HG02943 (cell line): ENCODE measurements around the gene FRMD4B.

ENCODE experiments used
- ATAC-seq: cut with Tn5 transposase; IDR thresholded peaks from one replicate; pipeline ENCODE4 v1.9.1; 2021; ENCODE audit warnings: mild to moderate bottlenecking, low read depth, moderate library complexity; ENCODE audit not compliant: unreplicated experiment

The FRMD4B gene

DNA sequence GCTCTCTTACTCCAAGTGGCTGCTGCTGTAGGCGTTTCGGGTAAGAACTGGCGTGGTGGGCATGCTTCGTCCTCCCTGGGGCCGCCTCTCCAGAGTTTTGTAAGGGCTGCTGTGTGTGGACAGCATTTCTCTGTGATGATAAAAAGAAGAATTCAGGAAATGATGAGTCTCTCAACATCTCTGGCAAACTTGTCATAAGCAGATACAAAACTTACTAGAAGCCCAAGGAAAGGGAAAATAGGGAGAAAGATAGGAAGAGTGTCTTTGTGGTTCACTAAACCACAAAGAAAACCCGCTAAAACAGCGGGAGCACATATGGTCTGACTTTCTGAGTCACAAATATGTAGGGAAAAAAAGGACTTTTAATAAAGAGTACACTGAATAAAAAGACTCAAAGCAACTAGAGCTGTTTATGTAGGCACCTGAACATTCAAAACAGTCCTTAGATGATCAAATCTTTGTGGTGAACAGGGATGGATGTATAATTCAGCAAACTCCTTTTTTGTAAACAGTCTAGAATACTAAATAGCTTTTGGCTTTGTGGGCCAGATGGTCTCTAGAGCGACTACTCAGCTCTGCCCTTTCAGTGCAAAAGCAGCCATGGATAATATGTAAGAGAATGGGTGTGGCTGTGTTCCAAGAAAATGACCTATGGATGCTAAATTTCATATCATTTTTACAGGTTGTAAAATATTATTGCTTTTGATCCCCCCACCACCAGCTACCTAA, 203.1 kb downstream of the FRMD4B start:
- no peak for ATAC-seq

DNA sequence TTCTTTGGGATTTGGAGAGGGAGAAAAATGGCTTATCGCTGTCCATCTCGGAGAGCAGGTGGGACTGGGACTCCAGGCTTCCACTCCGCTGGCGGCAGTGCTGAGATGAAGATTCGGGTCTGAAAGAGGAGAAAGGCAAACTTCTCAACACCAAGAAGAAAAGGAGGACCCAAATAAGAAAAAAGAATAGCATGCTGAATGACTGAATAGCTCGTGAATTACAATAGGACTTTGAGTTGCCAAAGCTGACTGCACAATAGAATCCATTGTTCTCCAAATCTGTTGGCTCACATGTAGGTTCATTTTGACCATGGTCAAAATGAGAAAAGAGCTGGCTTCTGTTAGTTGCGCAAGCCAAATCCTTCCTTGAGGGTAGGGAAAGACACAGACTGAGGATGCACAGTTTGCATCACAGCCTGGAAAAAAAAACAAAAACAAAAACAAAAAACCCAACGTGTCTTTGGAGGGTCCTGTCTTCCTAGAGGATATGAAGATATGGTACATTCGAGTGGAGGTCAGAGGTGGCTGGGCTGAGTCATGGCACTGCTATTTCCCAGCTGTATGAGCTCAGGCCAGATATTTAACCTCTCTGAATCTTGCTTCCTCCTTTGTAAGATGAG, 204.2 kb downstream of the FRMD4B start:
- no peak for ATAC-seq

DNA sequence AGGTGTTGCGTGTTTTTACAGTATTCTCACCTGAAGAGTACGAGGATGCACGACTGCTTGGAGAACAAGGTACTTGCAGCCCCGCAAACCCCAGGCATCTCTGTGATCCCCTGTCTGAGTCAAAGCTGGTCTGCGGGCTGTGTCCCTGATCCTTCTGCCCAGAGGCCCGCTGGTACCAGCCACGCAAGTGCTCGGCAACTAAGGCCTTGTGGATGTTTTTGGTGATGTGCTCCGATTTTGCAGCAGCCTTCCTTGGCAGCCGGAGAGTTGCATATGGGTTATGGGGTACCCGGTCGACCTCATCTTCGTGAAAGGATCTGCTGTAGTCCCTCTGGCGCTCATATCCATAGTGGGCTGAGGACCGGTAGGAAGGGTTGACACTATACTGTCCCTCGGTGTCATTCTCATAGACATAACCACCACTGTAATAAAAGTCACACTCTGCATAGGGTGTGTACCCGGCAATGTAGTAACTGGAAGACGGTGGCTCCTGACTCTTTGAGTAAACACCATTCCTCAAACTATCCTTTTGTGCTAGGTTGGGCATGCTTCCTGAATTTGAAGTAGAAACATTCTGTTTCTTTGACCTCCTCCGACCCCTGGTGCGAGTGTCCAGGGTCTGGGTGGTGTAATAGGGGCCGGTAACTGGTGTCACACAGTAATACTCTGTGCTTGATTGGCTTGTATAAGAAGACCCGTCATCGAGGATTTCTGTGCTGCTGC, 204.9 kb downstream of the FRMD4B start:
- no peak for ATAC-seq

DNA sequence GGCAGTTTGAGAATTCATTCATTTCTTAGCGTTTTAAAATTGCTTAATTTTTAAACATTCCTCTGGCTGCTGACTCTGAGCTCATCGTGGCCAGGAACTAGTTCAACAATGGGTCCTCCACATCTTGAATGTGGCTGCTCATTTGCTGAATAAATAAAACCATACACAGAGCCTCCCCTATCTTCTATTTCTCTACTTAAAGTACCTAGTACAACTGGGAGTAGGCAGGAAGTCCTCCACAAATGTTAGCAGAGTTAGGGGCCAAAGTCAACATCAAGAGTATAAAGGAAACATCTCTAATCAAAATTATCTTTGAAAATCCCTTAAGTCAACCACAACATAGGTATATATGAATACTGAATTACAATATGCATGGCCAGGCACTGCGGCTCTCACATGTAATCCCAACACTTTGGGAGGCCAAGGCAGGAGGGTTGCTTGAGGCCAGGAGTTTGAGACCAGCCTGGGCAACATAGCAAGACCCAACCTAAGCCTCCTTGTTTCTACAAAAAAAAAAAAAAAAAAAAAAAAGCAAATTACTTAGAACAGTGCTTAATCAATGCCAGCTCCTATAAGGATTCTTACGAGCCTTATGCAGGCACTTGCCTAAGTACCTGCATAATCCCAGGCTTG, 206.0 kb downstream of the FRMD4B start:
- no peak for ATAC-seq

DNA sequence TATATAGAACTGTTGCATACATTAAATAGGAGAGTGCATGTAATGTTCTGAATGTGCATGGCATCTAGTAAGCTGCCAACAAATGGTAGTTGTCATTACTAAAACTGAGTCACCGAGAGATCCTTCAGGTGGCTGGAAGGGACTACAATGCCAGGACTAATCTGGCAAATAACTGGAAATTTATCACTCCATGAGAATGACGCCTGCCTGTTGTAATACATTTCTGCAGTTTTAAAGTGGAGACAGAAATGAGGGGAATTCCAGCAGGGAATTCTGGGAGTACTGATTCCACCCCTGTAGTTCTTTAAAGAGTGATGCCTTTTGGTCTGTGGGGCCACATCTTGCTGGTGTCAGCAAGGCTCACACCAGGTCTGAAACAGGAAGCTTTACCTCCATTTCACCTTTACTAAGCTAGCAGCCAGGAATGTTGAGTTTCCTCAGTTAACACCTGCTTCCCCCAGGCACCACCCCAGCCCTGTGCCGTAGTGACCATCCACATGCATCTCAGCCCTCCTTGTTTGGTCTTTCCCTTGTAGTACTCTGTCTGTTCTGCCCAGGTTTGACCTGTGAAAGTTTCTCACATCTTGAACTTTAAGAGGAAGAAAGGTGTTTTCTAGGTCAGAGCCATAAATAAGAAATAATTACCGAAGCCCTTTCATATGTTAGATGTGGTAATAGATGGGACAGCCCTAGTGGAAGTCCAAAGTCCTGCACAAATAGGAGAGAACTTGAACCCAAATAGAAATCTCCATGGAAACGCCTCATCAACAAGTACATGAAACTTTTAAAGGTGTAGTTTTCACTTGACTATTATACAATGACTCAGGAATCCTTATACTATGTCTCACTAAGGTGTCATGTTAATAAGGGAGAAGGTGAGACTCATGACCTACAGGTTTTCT, 206.8 kb downstream of the FRMD4B start:
- no peak for ATAC-seq

DNA sequence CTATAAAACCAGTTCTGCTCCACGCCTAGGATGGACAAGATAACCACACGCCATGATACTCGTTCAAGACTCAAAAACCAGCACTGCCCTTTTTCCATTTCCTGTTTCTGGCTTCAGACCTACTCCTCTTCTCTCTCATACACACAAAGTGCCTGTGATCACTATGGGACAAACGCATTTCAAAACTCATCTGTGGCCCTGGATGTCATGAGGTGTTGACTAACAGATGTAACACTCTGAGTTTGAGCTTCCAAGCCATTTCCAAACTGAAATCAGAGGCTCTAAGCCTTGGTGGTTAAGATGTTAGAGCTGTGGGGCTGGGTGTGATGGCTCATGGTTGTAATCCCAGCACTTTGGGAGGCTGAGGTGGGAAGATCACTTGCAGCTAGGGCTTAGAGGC, 207.8 kb downstream of the FRMD4B start:
- ATAC-seq, result no peak

DNA sequence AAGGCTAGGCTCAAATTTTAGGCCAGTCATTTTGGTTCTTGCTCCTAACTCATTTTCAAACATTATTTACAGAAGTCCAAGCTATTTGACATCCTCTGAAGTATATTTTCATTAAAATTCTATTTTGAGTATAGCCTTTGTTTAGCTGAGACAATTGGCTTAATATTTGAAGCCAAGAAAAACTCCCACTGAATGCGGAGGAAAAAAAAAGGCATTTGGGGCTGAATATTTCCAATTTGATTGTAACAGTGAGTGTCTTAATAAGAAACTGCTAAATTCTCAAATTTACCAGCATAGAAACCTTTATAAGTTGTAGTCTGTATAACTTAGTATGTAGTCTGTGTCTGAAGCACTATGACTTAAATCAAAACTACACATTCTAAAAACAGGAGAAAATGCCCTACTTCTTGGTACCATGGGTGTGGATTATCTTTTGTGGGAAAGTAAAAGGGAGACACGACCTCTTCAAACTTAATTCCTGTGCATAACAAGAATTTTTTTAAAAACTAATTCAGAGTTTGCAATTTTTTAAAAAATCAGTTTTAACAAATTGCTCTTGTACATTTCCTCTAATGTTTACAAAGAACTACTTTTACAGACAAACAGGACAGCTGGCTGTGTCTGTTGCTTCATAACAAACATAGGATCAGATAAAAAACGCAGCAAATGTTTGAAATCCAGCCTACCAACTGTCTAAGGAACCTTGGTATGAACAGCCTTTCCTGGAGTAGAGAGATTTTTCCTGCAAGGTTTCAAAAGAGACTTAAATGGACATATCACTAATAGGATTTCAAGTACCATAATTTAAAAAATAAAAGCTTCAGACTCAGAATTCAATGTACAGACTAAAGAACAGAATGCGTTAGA, 210.8 kb downstream of the FRMD4B start:
- ATAC-seq, result no peak

DNA sequence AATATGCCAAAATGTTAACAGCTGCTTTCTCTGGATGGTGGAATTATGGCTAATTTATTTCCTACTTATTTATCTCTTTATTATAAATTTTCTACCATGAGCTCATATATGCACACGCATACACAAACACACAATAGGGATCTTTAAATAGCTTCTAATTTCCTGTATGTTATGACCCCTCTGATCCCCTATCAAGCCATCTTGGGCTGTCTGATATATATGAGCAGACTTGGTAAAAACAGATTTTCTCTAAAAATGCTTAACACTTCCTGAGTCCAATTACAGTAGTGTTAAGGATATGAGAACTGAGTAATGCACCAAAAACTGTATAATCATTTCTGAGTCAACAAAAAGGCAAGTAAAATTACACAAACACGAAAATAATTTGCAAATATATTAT, 211.4 kb downstream of the FRMD4B start:
- ATAC-seq, result no peak

DNA sequence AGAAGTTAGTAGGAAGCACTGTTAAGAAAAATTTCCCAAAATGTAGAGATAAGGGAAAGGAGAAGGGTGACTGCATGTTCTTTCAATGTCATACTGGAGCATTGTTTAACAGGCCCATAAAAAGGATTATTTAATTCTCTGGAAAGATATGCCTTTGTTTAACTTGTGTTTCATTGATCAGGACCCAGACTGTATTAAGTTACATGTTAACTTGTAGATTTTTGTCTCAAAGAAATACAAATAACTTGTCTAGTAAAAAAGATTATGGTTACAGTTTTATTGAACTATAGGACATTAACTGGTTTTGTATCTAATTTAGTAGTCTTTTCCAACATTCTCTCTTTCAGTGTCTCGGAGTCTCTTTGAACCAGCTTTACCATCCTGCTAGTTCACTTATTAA, 213.8 kb downstream of the FRMD4B start:
- ATAC-seq, result no peak

DNA sequence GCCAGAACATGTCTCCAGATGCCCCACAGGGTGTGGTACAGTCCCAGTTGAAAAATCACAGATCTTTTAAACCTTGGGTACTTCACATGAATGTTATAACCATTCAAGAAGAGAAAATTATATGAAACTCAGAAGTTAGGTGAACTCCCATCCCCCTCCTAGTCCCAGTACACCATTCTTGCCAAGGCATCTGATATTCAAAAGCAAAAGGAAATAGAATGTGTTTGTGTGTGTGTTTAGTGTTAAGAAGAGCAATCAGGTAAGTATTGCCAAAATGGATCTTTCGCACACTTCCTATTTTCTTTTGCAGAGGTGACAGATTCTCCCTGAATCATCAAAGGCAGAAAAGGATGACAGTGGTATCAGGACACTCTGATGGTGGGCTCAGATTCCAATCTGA, 219.4 kb downstream of the FRMD4B start:
- no peak for ATAC-seq

DNA sequence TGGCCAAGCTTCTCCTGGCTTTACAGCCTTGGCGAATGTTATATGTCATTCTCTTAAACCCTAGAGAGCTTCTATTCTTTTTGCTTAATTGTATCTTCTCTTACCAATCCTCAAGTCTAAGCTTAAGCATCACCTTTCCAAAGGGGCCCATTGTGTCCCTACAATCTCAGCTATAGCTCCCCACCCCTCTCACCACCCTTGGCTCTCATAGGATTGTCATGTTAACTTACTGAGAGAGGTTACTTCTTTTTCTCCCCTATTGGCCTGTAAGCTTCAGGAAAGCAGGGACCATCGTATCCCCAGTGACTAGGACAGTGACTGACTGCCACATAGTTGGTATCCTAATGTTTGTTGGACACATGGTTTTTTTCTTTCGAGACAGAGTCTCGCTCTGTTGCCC, 220.1 kb downstream of the FRMD4B start:
- ATAC-seq, result no peak

DNA sequence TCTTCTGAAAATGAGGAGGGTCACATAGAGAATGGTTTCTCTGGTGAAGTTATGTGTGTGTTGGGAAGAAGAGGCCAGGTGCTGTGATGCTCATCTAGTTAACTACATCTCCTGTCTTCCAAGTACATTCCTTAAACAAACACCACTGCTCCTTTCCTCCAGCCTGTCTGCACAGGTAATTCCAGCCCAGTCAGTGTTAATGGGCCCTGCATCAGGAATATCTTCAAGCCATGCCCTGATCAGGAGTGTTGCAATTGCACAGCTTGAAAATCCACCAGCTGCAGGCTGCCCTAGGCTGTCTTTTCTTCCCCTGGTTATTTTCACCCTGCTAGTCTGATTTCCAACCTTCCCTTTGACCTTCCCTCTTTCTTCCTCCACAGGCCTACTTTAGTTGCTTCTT, 221.6 kb downstream of the FRMD4B start:
- no peak for ATAC-seq

DNA sequence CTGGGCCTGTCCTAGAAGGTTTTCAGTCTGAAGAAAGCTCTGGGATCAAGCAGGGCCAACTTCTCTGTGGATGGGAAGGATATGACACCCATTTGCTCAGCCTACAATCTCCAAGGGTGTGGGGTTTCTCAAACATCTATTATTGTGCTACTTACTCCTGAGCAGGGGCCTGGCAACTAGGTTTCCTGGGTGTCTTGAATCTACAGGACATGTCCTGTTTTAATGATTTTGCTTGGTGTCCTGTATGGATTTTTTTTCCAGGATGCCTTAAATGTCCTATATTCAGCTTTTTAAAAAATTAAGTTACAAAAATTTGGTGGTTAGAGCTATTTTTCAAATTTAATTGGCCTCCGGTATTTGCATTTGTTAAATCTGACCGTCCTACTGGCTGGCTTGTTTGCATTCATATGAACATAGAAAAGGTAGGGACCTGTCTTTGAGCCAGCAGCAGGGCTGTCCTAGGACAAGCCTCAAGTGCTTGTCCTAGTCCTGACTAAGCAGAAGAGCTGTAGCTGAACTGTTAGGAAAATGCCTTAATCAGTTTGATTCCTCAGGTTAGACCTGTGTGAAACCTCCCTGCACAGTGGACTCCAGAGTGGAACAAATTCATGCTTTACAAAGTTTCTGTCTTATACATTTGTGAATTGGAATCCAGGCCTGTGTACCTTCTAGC, 223.4 kb downstream of the FRMD4B start:
- ATAC-seq, result no peak

DNA sequence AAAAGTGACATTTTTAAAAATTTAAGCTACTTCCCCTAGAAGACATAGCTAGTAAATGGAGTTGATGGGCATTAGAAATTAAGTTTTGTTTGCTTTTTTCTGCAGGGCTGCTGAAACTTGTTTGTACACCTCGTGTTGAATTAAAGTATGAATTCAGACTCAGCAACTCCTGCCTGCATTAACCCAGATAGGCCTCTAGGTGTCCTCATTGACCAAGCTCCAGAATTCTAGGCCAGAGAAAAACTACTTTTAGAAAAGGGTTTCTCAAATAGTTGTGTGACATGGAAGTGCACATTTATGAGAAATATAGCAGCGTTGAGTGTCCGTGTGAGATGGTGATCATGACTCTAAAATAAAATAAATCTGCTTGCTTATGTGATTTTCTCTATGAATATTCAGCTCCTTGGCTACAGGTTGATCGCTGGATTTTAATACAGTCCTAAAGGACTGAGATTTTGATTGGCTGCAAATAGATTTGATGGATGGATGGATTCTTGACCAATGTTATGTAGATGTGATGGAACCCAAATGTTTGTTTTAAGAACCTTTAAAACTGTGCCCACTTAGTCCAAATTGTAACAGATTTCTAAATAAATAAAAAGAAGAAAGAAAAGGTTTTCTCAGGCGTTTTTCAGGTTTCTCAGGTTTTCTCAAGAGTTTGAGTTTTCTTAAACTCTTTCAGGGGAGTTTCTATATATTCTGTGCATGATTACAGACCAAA, 224.1 kb downstream of the FRMD4B start:
- no peak for ATAC-seq

DNA sequence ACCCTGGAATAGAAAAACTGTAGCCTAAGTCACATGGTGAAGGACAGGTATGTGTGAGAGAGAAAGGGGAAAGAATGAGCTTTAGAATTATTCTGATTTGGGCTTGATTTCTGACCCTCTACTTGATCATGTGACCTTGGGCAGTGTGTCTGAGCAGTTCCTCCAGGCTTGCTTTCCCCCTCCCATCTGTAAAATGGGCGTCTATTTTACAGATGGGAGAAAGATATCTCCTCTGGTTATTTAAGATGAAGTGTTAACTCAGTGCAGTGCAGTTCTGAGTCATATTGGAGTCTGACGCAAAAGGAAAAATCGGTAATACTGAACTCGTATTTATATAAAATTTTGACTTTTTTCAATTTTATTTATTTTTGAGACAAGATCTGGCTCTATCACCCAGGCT, 225.4 kb downstream of the FRMD4B start:
- no peak for ATAC-seq

DNA sequence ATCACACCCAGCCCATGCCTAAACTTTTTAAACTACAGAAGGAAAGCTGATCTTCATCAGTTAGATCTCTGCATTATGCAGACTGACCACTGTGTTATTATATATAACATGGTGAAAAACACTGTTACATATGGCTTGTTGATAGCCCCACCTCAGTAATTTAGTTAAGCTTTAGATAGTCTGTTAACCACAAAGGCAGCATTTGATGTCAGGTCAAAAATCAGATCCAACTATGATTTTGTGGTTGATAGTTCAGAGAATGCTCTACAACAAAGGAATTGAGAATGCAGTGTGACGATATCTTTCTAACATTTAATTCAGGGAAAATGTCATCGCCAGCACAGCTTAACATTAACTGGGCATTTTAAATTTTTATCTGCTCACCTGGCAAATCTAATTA, 225.8 kb downstream of the FRMD4B start:
- no peak for ATAC-seq

DNA sequence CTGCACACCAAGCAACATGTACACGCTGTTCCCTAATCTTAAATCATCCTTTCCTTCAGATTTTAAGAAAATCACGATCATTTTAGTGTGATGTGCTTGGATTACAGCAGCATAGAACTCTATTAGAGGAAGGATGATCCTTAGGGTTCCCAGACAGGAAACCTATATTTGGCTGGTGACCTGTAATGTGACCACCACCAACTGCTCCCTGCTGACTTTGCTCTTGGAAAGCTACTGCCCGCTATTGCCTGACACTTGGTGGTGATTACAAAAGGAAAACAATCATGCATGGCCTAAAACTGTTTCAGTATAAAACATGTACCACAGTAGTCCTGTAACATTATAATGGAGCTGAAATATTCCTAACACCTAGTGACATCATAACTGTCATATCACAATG, 236.3 kb downstream of the FRMD4B start:
- no peak for ATAC-seq

DNA sequence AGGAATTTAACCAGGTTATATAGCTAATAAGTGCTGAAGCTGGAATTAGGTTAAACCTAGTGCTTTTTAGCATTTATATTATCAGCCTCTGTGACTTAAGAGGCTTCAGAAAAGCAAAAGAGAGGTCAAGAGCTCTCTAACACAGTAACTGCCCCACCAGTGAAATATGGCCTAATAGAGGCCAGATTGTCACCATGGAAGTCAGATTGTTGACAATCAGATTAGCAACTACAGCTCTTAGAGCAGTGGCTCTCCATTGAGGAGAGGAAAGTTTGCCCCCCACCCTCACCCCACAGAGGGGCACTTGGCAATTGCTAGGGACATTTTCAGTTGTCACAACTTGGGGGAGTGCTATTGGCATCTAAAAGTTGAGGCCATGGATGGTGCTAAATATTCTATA, 240.2 kb downstream of the FRMD4B start:
- ATAC-seq, result no peak
